B cell (primary cell): ENCODE measurements around the gene PRRG4.

Experiments used
- EZH2 ChIP-seq: IDR thresholded peaks from 2 replicates; pipeline ENCODE4 v1.6.1; 2012; ENCODE audit warnings: borderline replicate concordance, low read depth, mild to moderate bottlenecking, moderate library complexity, low read length; ENCODE audit not compliant: insufficient read depth, poor library complexity, severe bottlenecking
- TF ChIP-seq, protein P1 (sequence below): fragments of 200-600 bp; IDR thresholded peaks from one replicate; pipeline ENCODE4 v1.8.0; 2022; ENCODE audit warnings: antibody characterized with exemption, mild to moderate bottlenecking

DNA sequence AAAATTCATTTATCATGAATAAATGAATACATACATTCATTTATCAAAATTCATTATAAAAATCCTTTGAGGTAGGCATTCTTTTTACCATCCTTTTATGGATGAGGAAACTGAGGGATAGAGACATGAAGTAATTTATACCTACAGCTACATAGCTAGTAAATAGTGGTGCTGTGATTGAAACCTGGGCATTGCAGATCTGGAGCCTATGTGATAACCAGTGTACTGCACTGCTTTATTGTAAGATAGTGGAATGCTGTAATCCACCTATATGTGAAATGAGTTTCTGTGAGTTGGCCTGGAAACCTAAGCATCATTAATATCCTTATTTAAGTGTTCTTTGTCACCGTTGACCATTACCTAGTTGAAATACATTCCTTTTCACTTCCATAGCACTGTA lies 67.4 kb downstream of the PRRG4 start:
- TF ChIP-seq, protein P1, sequence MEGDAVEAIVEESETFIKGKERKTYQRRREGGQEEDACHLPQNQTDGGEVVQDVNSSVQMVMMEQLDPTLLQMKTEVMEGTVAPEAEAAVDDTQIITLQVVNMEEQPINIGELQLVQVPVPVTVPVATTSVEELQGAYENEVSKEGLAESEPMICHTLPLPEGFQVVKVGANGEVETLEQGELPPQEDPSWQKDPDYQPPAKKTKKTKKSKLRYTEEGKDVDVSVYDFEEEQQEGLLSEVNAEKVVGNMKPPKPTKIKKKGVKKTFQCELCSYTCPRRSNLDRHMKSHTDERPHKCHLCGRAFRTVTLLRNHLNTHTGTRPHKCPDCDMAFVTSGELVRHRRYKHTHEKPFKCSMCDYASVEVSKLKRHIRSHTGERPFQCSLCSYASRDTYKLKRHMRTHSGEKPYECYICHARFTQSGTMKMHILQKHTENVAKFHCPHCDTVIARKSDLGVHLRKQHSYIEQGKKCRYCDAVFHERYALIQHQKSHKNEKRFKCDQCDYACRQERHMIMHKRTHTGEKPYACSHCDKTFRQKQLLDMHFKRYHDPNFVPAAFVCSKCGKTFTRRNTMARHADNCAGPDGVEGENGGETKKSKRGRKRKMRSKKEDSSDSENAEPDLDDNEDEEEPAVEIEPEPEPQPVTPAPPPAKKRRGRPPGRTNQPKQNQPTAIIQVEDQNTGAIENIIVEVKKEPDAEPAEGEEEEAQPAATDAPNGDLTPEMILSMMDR: no peak
- TF ChIP-seq EZH2: no peak
